SU-DHL-6 (cell line): Measurements from ENCODE around the gene BPIFB3.

Experiments used
- CTCF ChIP-seq: fragments of 200-600 bp; sonication (generic); IDR thresholded peaks from one replicate; pipeline ENCODE4 v1.5.1; 2017; ENCODE audit warnings: antibody characterized with exemption, mild to moderate bottlenecking, low read length, moderate library complexity; ENCODE audit not compliant: insufficient read depth, poor library complexity, severe bottlenecking
- EZH2phosphoT487 ChIP-seq: fragments of 200-600 bp; sonication (generic), shearing (Covaris generic); conservative IDR thresholded peaks from 2 replicates; pipeline ENCODE4 v1.6.1; 2018; ENCODE audit warnings: mild to moderate bottlenecking, antibody characterized with exemption, low read length, moderate library complexity, mixed read lengths

- TF ChIP-seq EZH2phosphoT487 (no peak), CTCF (no peak)
Measured at GRCh38 chr20:33028875-33029274, 24.8 kb upstream of the BPIFB3 start.
